T-helper 1 cell treated with Interleukin-12 subunit alpha and Interleukin-12 subunit beta and Interleukin-4 antibody, amounts not matched to agents 30 ng/mL and 1 ng/mL, for 36 hours (primary cell): Measurements from ENCODE around the gene SMURF1. TPM values are rescaled to one million over a fixed set of nuclear protein-coding genes. Genes with fewer than 3 reads are reported as not detected.

Source experiments
- intact Hi-C: fragments of 100-400 bp; cut with micrococcal nuclease; formaldehyde crosslinking; loops from one replicate; pipeline ENCODE4 v1.15.1; 2024
- total RNA-seq: library from RNA; stranded (reverse); gene quantifications from 2 replicates; pipeline ENCODE4 v1.2.3, GENCODE V29; 2022

SMURF1 gene
- total RNA-seq, 1 donor from 2014 or later: 18.9 TPM

GRCh38 chr7:99141841-99142726 lies 1.8 kb downstream of the SMURF1 start:
- intact Hi-C loops: loop anchor here (2.0 to 5.0 kb wide), 6 partner anchors 27 to 1035 kb away; partner anchors contain the start of genes BRI3, LMTK2 and ZNF655

- intact Hi-C loops: loop anchor here (5.0 kb wide), 3 partner anchors 99 to 1034 kb away; partner anchors contain the start of genes LMTK2 and ZNF655
These were observed 2.6 kb downstream of the SMURF1 start for GRCh38 chr7:99141334-99141733.

GRCh38 chr7:99140813-99141212 lies 3.1 kb downstream of the SMURF1 start:
- intact Hi-C loops: loop anchor here (5.0 kb wide), 3 partner anchors 99 to 1034 kb away; partner anchors contain the start of genes LMTK2 and ZNF655

- intact Hi-C loops: no loop called here
These were observed 4.9 kb downstream of the SMURF1 start for GRCh38 chr7:99139036-99139435.

GRCh38 chr7:99137411-99138180 lies 6.3 kb downstream of the SMURF1 start:
- intact Hi-C loops: no loop called here

- intact Hi-C loops: no loop called here
These were observed 8.0 kb downstream of the SMURF1 start for GRCh38 chr7:99135938-99136337.

GRCh38 chr7:99133766-99134564 lies 9.9 kb downstream of the SMURF1 start:
- intact Hi-C loops: no loop called here

- intact Hi-C loops: no loop called here
These were observed 11.2 kb downstream of the SMURF1 start for GRCh38 chr7:99132595-99133321.

GRCh38 chr7:99131290-99131689 lies 12.6 kb downstream of the SMURF1 start:
- intact Hi-C loops: no loop called here

DNA sequence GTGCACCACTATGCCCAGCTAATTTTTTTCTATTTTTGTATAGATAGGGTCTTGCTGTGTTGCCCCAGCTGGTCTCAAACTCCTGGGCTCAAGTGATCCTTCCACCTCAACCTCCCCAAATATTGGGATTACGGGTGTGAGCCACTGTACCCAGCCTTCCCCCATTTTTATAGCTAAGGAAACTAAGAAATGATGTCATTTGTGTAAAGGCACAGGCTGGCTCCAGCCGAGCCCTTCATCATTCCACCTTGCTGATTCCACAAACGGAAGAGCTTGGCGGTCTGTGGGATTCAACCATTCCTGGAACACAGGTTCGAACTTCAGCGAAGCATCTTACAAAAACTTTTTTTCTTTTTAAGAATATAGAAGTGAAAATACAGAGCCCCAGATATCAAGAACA lies 14.4 kb downstream of the SMURF1 start:
- intact Hi-C loops: no loop called here

- intact Hi-C loops: no loop called here
These were observed 14.9 kb downstream of the SMURF1 start for GRCh38 chr7:99129001-99129400.

- intact Hi-C loops: no loop called here
These were observed 15.6 kb downstream of the SMURF1 start for GRCh38 chr7:99128076-99128950.

DNA sequence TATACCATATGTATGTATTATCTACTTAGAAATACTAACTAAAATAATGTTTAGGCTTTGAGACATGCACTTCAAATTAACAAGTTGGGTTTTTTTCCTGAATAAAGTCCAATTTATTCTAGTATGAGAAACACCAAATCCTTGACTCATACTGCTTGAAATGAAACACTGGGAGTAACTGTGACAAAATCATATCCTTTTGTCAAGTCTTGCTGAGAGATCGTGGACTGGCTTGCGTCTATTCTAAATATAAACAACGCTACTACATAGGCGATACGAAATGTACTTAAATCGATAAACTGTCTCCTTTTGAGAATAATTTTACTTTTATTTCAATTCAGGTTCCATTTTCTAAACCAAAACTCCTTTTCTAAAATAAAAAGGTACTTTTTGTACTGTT lies 16.3 kb downstream of the SMURF1 start:
- intact Hi-C loops: no loop called here

GRCh38 chr7:99126921-99127553 lies 16.9 kb downstream of the SMURF1 start:
- intact Hi-C loops: no loop called here

GRCh38 chr7:99125505-99125865 lies 18.4 kb downstream of the SMURF1 start:
- intact Hi-C loops: no loop called here

DNA sequence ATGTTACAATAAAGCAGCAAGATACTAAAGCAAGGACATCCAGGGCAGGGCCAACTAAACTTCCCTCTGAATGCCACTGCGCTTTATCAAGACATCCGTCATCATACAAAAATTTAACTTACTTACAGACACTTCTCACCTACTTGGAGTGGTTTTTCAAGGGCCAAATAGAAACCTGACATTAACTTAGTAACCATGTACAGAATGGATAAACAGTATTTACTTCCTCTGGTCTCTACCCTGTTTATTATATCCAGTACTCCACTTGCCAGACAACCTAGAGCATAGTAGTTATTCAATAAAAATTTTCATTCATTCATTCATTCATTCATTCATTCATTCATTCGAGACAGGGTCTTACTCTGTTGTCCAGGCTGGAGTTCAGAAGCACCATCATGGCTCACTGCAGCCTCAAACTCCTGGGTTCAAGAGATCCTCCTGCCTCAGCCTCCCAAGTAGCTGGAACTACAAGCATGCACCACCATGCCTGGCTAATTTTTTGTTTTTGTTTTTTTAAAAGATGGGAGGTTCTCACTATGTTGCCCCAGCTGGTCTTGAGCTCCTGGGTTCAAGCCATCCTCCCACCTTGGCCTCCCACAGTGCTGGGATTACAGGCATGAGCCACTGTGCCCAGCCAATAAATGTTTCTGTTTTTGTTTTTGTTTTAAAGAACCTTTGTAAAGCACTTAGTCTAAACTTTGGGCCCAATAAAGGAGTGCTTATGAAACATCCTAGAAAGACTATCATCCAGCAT lies 19.0 kb downstream of the SMURF1 start:
- intact Hi-C loops: no loop called here

DNA sequence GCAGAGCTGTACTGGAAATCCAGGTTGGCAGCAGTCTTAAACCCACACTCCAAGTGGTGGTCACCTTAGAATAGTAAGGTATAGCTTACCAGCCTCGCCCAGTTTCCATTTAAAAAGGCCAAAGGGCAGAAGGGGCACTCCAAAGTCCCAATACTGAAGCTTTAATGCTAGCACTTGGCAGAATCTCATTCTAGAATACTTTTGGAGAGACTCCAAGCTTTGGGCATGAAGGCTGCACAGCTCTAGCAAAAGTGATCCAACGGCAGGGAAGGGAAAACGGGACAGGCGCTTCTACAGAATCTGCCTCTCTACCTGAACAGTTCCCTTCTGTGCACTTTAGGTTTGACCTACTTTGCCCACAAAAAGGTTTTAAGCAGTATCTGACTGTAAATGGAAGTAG lies 19.7 kb downstream of the SMURF1 start:
- intact Hi-C loops: no loop called here

- intact Hi-C loops: no loop called here
These were observed 20.3 kb downstream of the SMURF1 start for GRCh38 chr7:99123571-99124033.
